GM21576 (cell line): ENCODE data around the gene INO80.

Experiments used
- ATAC-seq: cut with Tn5 transposase; IDR thresholded peaks from one replicate; pipeline ENCODE4 v1.9.1; 2021; ENCODE audit warnings: mild to moderate bottlenecking, moderate library complexity; ENCODE audit not compliant: unreplicated experiment

INO80 gene

GRCh38 chr15:41047474-41047873 lies 68.6 kb downstream of the INO80 start:
- no peak for ATAC-seq

DNA sequence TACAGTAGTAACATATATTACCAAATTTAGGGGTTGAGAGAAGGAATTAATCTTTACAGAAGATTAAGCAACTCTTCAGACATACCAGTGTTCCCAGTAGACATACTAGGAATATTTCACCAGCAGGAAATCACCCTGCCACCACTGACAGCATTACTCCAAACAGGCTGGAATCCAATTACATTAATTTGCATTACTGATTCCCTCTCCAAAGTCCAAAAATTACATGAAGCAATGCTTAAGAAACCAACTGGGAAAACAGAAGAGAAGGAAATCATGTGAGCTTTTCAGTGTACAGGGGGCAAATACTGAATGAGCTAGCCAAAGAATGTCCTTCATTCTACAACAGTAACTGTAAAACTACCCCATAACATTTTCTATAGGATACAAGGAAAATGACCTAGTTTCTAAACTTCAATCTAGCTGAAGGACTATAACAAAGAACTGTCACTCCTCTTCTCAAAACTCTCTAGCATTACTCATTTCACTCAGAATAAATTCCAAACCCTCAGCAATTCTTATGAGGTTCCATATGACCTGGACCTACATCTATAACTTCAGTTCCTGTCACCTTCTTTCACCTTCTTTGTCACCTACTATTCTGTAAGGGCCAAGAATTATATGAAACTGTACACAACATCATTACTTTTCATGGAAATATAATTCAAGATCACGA lies 72.7 kb downstream of the INO80 start:
- no peak for ATAC-seq

DNA sequence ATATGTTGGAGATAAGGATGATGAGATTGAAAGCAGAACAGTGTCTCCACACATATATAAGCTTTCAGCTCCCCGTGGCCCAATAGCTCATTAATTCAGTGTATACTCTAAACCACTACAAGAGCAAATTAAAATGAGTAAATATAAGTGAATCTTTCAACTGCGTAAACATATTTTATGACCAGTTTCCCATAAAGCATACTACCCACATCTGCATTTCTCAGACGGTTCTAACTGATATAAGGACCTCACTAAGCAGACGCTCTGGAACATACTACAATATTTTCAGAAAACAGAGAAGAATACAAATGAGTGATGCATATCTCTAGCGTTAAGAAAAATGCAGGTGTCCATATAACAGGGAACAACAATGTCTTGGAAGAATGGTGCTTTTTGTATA lies 73.2 kb downstream of the INO80 start:
- ATAC-seq = no peak

DNA sequence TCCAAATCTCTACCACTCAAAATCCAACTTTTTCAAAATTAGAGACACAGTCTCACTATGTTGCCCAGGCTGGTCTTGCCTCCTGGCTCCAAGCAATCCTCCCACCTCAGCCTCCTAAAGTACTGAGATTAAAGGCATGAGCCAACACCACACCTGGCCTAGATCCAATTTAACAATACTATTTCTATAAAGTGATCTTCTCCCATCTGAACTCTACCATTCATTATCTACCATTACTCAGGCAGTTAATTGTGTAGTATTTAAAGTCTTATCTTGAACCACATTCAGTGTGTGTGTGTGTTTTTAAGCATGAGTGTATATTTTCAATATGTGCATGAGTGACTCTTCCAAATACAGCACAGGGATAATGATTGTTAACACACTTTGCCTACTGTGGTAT lies 77.0 kb downstream of the INO80 start:
- no peak for ATAC-seq

DNA sequence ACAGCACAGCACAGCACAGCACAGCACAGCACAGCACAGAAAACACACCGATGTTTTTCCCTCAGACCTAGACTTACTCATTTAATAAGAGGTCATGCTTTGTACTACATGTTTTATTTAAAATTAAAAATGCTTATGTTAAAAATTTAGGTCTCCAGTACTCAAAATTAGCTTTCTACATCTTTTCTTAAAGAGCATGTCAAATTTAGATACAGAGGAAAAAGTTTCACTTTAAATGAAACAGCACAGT lies 84.1 kb downstream of the INO80 start:
- no peak for ATAC-seq

- no peak for ATAC-seq
Measured at GRCh38 chr15:41031232-41032078, 84.6 kb downstream of the INO80 start.

DNA sequence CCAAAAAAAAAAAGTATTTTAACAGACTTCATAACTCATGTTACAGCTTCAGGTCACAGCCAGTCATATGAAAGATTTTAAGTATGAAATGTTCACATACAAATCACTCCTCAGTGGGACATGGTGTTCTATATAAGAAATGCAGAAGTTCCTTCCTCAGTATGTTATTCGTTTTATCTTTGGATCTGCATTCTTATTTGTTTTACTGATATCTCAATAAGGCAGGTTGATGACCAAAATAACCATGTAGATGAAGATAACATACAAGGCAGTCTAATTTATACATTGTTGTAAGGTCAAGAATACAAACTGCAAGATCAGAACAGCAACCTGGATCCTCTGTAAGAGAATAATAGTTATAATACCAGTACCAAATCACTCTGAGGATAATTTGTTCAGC lies 87.2 kb downstream of the INO80 start:
- no peak for ATAC-seq

DNA sequence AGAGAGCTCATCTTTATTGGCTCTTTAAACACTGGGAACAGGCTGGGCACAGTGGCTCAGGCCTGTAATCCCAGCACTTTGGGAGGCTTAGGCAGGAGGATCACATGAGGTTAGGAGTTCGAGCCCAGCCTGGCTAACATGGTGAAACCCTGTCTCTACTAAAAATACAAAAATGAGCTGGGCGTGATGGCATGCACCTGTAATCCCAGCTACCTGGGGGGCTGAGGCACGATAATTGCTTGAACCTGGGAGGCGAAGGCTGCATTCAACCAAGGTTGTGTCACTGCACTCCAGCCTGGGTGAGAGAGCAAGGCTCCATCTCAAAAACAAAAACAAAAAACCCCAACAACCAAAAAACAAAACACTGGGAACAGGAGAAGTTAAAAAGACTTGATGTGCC lies 90.7 kb downstream of the INO80 start:
- ATAC-seq = no peak

GRCh38 chr15:41024885-41025284 lies 91.2 kb downstream of the INO80 start:
- ATAC-seq = no peak

DNA sequence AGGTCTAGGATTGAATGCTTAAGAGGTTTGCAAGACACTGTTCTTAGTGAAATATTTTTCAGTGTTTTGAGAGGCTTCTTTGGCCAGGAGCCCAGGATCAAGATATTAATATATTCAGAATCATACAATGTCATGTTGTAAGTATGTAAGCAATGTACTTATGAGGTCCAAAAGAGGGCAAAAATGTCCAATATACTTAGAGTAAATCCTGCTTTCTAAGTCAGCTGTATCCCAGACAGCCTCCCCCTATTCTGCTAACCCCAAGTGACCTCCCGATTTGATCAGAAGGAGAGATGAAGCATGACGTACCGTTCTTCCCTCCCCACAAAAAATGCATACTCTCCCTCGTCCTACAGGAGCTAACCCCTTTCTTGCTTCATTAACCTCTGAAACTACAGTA lies 91.9 kb downstream of the INO80 start:
- ATAC-seq = no peak

GRCh38 chr15:41022487-41023090 lies 93.5 kb downstream of the INO80 start:
- no peak for ATAC-seq

DNA sequence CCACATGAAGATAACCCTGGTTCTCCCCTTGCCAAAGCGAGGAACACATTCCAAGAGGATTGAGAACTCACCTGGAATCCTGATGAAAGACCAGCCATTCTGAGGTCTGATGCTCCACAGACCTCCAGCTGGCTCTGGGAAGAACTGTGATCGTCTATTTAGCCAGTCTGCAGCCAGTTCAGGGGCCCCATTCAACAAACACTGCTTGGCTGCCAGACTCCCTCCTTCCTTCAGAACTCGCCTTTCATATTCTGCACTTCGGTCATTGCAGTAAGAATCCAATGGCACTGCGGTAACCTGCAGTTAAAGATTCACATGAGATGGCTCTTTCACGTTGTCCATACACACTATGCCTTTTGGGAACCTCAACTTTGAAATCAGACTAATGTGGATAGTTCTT lies 95.3 kb downstream of the INO80 start:
- no peak for ATAC-seq

- ATAC-seq = no peak
Measured at GRCh38 chr15:41020311-41020710, 95.8 kb downstream of the INO80 start.

- ATAC-seq = no peak
Measured at GRCh38 chr15:41019174-41019573, 96.9 kb downstream of the INO80 start.

GRCh38 chr15:41018534-41018933 lies 97.5 kb downstream of the INO80 start:
- ATAC-seq = no peak

DNA sequence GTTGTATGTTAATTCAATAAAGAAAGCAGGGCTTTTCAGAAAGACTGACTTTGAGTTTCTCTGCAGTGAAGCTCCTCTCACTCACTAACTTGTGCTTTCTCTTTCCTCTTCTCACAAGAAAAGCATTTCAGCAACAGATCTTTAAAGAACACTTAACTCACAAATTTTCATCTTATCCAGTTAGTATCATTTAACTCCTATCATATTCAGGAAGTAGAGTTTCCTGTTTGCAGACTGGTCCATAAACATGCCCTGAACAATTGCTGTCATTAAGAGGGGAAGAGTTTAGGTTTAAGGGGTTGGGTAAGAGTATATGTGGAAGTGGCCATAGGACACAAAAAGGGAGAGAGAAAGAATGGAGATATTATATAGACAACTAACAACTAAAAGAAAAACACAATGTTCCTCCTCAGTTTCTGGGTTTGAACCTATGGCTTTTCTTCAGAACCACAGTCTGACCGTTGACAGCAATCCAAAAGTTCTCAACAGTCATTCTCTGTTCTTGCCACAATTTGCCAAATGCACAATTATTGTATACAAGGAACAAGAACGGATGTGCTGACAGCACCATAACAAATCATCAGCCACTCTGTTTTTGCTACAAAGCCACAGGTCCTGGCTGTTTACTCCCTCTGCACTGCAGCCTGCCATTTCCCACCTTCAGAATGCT lies 98.9 kb downstream of the INO80 start:
- ATAC-seq = no peak

- peak; percentile 55 for ATAC-seq
Measured at GRCh38 chr15:41013691-41014414, 102.2 kb downstream of the INO80 start.

- no peak for ATAC-seq
Measured at GRCh38 chr15:41011055-41011815, 104.8 kb downstream of the INO80 start.

DNA sequence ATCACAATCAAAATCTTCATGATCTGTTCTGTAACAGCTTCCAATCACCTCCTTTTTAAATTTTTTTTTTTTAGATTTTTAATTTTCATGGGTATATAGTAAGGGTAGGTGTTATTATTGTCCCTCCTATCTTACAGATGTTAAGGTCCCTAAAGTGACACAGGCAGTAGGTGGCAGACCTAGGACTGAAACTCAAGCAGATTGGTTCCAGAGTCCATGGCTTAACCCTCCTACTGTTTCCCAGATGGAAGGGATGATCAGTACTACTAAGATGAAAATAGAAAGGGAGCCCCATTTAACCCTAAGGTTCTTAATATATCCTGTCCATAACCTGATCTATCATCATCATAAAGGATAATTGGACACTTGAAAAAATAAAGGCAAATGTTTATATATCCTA lies 105.7 kb downstream of the INO80 start:
- no peak for ATAC-seq

DNA sequence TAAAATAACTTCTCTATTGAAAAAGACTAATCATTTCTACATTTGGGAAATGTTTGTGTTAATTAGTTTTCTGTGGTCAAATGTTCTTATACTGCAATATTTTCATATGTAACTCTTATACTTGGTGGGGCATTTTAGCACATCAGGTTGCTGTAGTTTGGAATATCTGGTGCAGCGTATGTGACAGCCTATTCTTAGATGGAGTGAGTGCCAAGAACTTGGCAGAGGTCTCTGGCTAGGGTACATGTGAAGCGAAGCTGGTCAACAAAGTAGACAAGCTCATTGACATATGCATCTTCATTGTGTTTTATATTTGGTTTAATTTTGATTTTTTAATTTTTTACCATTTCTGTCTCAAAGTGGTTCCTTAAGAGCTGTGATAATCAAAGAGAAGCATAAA lies 109.6 kb downstream of the INO80 start:
- no peak for ATAC-seq
